ENCODE data around the gene PPP2R2D.
"Not testable (repeated sequence)": the region's sequence is repeated elsewhere in the genome, so short reads cannot be mapped to it uniquely, and the experiment has no call there.

PPP2R2D gene

GRCh38 chr10:131909014-131909808, 8.4 kb downstream of the PPP2R2D start:
- DNase-seq = peak; percentile 38

DNA sequence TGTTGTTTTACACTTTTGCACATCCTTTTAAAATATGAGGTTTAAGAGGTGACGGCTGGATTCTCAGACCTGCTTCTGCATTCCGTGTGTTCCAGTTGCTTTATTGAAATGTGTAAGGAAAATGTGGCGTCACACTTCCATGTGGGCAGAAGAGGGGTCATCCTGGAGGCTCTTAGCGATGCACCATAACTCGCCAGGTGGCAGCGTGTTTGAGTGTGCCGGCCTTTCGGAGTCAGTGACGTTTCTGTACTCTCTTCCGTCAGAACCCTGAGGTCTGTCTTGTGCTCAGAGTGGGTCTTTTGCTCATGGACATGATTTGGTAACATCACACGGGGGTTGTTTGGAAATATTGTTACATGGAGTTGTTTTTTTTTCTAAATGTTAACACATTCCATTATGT, 9.1 kb downstream of the PPP2R2D start:
- no peak for DNase-seq

- DNase-seq = no peak
Measured at GRCh38 chr10:131910663-131911314, 10.0 kb downstream of the PPP2R2D start.

GRCh38 chr10:131911451-131911850, 10.6 kb downstream of the PPP2R2D start:
- DNase-seq = no peak

DNA sequence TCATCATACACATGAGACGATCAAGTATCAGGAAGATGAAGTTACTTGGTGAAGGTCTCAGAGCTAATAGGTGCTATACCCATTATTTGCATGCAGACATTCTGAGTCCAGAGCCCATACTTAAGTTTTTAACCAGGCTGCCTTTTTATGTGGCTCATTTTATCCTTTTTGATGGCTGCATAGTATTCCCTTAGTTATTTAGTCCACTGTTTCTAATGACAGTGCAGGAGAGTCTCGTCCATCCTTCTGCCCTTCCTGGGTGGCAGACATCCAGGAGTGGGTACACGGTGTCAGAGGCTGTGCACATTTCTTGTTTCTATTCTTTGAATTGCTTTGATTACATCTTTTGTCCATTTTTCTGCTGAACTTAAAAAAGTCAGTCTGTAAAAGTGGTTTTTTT, 11.8 kb downstream of the PPP2R2D start:
- no peak for DNase-seq

- no peak for DNase-seq
Measured at GRCh38 chr10:131915484-131915883, 14.7 kb downstream of the PPP2R2D start.

GRCh38 chr10:131915990-131916766, 15.4 kb downstream of the PPP2R2D start:
- no peak for DNase-seq

DNA sequence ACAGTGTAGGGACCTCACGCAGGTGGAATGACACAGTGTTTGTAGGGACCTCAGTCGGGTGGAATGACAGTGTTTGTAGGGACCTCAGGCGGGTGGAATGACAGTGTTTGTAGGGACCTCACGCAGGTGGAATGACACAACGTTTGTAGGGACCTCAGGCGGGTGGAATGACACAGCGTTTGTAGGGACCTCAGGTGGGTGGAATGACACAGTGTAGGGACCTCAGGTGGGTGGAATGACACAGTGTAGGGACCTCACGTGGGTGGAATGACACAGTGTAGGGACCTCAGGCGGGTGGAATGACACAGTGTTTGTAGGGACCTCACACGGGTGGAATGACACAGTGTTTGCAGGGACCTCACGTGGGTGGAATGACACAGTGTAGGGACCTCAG, 16.0 kb downstream of the PPP2R2D start:
- DNase-seq = not testable (repeated sequence)

DNA sequence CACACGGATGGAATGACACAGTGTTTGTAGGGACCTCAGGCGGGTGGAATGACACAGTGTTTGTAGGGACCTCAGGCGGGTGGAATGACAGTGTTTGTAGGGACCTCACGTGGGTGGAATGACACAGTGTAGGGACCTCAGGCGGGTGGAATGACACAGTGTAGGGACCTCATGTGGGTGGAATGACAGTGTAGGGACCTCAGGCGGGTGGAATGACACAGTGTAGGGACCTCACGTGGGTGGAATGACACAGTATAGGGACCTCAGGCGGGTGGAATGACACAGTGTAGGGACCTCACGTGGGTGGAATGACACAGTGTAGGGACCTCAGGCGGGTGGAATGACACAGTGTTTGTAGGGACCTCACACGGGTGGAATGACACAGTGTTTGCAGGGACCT, 16.7 kb downstream of the PPP2R2D start:
- DNase-seq = not testable (repeated sequence)

DNA sequence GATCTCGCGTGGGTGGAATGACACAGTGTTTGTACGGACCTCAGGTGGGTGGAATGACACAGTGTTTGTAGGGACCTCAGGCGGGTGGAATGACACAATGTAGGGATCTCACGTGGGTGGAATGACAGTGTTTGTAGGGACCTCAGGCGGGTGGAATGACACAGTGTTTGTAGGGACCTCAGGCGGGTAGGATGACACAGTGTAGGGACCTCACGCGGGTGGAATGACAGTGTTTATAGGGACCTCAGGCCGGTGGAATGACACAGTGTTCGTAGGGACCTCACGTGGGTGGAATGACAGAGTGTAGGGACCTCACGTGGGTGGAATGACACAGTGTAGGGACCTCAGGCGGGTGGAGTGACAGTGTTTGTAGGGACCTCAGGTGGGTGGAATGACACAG, 18.7 kb downstream of the PPP2R2D start:
- DNase-seq = not testable (repeated sequence)

DNA sequence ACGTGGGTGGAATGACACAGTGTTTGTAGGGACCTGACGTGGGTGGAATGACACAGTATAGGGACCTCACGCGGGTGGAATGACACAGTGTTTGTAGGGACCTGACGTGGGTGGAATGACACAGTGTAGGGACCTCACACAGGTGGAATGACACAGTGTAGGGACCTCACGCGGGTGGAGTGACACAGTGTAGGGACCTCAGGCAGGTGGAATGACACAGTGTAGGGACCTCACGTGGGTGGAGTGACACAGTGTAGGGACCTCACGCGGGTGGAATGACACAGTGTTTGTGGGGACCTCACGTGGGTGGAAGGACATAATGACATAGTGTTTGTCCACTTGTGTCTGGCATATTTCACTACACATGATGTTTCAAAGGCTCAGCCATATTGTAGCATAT, 19.3 kb downstream of the PPP2R2D start:
- no peak for DNase-seq

- no peak for DNase-seq
Measured at GRCh38 chr10:131920693-131921092, 19.9 kb downstream of the PPP2R2D start.

- no peak for DNase-seq
Measured at GRCh38 chr10:131921184-131921583, 20.4 kb downstream of the PPP2R2D start.

DNA sequence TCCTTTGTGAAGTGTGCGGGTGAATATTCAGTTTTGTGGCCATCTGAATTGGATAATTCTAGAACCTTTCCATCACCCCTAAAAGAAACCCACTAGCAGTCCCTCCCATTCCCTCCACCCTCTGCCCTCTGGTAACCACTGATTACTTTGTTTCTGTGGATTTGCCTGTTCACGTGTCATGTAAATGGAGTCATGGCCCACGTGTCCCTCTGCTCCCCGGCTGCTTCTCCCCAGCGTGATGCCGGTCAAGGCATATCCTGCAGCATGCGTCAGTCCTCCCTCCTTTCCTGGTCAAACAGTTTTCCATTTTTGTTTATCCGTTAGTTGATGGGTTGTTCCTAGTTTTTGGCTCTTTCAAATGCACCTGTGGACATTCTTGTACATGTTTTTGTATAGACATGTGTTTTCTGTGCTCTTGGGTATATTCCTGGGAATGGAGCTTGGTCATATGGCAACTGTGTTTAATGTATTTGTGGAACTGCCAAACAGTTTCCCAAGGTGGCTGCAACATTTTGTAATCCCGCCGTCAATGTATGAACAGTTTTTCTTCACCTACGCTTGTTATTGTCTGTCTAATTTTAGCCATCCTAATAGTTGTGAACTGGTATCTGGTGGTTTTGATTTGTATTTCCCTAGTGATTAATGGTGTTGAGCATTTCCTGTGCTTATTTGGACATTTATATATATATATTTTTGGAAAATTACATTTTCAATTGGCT, 22.4 kb downstream of the PPP2R2D start:
- no peak for DNase-seq

DNA sequence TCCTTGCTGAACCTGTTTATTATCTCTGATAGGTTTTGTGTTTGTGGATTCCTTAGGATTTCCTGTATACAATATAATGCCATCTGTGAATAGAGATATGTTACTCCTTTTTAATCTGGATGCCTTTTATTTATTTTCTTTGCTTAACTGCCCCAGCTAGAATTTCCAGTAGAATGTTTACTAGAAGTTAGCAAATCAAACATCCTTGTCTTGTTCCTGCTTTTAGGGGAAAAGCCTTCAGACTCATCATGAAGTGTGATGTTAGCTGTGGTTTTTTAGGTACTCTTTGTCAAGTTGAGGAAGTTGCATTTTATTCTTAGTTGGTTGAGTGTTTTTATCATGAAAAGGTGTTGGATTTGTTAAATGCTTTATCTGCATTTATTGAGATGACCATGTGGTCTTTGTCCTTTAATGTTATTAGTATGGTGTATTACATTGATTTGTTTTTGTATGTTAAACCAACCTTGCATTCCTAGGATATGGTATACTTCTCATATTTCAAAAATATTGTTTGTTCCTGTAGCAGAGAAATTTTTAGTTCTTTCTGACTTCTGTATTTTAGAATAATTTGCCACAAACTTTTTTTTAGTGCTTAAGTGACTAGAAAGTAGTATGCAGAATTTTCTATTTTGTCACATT, 24.3 kb downstream of the PPP2R2D start:
- no peak for DNase-seq

DNA sequence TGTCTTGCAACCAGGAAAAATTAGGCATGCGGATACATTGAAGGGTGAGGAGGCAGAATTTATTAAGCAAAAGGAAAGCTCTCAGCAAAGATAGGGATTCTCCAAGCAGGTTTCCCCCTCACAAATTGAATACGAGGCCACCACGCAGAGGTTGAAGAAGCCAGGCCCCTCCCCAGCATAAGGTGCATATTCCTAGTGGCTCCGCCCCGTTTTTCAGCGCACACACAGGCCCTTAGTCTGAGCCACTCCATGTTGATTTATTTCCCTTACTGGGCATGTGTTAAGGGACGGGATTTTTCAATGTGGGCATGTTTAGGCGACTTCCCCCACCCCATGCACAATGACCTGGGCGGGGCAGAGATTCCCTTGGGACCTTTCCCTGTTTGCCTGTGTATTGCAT, 24.9 kb downstream of the PPP2R2D start:
- DNase-seq = no peak

DNA sequence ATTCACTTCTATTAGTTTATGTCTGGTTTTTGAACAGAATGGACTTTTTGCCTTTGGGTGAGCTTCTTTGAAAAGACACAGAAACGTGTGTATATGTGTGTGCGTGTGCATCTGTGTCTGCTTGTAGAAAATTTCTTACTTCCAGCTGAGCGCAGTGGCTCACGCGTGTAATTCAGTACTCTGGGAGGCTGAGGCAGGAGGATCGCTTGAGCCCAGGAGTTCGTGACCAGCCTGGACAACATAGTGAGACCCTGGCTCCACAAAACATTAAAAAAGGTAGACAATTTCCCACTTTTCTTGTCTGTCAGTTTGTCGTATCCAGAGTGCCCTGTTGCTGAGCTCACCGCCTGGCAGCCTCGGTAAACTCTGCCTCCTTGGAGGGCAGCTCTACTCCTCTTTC, 25.4 kb downstream of the PPP2R2D start:
- DNase-seq = no peak

DNA sequence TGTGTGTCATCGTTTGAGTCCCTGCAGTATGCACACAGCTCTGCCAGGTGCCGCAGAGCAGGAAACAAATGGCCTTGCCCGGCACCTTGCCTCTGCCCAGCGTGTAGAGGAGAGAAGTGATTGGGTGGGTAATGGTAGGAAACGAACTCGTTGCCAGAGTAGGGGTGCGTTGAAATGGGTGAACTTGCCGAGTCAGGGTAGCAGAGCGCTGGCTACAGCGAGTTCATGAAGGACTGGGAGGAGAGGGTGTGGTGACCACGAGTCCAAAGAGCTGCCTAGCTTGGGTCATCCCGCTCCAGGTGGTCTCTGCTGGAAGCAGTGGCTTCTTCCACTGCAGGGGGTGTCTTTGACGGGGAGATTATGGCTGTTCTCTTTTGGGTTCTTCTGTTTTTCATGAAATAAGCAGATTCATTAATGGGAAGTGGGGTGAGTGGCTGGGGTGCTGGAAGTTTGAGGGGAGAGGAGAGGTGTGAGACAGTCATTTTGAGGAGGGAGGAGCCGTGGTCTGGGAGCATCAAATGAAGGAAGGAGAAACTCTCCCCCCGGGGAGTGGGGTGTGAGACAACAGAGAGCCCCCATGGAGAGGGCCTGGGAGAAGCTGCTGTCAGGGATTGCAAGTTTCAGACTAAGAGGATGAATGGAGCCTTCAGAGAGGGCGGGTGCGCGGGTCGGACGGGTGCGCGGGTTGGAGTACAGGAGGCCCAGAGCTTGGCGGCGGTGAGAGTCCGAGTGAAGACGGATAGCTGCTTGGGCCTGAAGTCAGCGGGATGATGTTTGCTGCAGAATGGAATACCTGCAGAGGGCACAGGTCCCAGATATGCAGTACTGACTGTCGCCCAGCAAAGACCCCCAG, 26.2 kb downstream of the PPP2R2D start:
- no peak for DNase-seq

GRCh38 chr10:131928248-131929095, 27.7 kb downstream of the PPP2R2D start:
- peak; percentile 12 for DNase-seq

GRCh38 chr10:131929122-131929845, 28.5 kb downstream of the PPP2R2D start:
- DNase-seq = no peak
